WERI-Rb-1 (cell line): Measurements from ENCODE around the gene TMEM253.

Experiments
- DNase-seq: peaks from one replicate; pipeline ENCODE4 v3.0.0-alpha.2; 2020
- H3K27ac ChIP-seq: fragments of 250-450 bp; sonication (Bioruptor Pico); 2 replicates; pipeline ENCODE4 v1.5.1; 2020; ENCODE audit warnings: mild to moderate bottlenecking, moderate library complexity
- H3K27me3 ChIP-seq: fragments of 250-450 bp; sonication (Bioruptor Pico); 2 replicates; pipeline ENCODE4 v1.5.1; 2021; ENCODE audit warnings: mild to moderate bottlenecking, low read depth, moderate library complexity; ENCODE audit not compliant: insufficient read depth, severe bottlenecking
- H3K36me3 ChIP-seq: fragments of 250-450 bp; sonication (Bioruptor Pico); 2 replicates; pipeline ENCODE4 v1.5.1; 2020; ENCODE audit warnings: mild to moderate bottlenecking, moderate library complexity
- H3K4me3 ChIP-seq: 2 replicates; pipeline ENCODE4 v1.5.1; 2011; ENCODE audit warnings: low read depth, mild to moderate bottlenecking, control low read depth, low read length
- H3K9me3 ChIP-seq: fragments of 250-450 bp; sonication (Bioruptor Pico); 2 replicates; pipeline ENCODE4 v1.5.1; 2021; ENCODE audit warnings: mild to moderate bottlenecking, moderate library complexity; ENCODE audit not compliant: severe bottlenecking
- TF ChIP-seq, protein P1 (sequence below): IDR thresholded peaks from 2 replicates; pipeline ENCODE4 v1.5.1; 2011; ENCODE audit warnings: low read depth, mild to moderate bottlenecking, control low read depth, inconsistent platforms, low read length

The TMEM253 gene

DNA sequence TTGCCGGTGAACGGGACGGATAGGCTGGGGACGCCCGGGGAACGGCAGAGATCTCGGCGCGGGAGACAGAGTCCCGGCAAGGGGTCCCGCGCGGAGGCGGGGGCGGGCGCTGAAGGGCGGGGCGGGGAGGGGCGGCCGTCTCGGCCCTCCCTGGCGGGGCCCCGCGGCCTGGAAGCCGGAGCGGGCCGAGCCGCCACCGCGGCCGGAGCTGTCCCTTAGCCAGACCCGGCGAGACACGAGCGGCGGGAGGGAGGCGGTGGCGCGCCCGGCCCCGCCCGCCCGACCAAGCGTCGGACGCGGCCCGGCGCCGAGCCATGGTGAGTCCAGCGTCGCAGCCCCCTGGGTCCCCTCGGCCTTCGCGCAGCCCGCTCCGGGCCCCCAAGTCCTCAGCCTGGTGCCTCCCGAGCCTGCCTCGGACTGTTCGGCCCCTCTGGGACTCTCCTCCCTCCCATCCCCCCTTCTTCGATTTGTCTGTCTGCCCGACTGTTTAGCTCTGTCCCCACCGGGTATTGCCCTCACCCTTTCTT is 30.7 kb upstream of the TMEM253 start, which contains the start of gene ARHGEF40:
TSS of gene ARHGEF40 (plus strand) at position 222 of the 527 bp plus-strand sequence. CDS start at position 315, 93 bp downstream.
- H3K27me3 ChIP-seq = no peaks in the 10 kb centered on the region
- DNase-seq = peak; percentile 61
- peak within 1 kb of the TSS; percentile 74 for H3K4me3 ChIP-seq
- peaks cover 11% of the 10 kb centered on the region for H3K36me3 ChIP-seq
- H3K9me3 ChIP-seq = no peaks in the 10 kb centered on the region
- peak within 1 kb of the TSS; percentile 83 for H3K27ac ChIP-seq
- TF ChIP-seq, protein P1, sequence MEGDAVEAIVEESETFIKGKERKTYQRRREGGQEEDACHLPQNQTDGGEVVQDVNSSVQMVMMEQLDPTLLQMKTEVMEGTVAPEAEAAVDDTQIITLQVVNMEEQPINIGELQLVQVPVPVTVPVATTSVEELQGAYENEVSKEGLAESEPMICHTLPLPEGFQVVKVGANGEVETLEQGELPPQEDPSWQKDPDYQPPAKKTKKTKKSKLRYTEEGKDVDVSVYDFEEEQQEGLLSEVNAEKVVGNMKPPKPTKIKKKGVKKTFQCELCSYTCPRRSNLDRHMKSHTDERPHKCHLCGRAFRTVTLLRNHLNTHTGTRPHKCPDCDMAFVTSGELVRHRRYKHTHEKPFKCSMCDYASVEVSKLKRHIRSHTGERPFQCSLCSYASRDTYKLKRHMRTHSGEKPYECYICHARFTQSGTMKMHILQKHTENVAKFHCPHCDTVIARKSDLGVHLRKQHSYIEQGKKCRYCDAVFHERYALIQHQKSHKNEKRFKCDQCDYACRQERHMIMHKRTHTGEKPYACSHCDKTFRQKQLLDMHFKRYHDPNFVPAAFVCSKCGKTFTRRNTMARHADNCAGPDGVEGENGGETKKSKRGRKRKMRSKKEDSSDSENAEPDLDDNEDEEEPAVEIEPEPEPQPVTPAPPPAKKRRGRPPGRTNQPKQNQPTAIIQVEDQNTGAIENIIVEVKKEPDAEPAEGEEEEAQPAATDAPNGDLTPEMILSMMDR = no peak

DNA sequence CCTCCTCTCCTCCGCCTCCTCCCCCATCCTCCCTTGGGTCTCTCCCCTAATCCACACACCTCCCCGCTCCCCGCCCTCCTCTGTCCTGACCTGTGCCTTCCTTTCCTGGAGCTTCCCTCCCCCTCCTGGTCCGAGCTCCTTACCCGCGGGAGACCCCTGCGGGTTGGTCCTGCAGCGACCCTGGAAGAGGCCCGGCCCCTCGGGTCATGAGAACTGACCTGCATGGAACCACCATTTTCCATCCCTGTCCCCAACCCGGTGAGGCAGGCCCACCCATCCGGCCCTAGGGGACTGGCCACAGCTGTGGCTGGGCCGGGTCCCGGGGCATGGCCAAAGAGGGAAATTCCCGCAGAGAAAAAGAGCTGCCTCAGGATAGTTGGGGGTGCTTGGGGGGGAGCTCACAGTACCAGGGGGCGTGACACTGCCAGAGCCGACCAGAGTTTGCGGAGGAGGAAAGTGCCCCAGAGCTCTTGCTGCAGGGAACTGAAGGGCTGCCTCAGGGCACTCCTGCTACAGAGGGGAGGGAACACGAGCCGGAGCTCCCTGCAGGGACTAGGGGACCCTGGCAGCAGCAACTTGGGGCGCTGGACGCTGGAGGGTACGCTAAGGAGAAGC is 30.1 kb upstream of the TMEM253 start:
- H3K36me3 ChIP-seq = peaks cover 13% of the 10 kb centered on the region
- no peaks in the 10 kb centered on the region for H3K9me3 ChIP-seq
- peak overlapping the region; percentile 83 for H3K27ac ChIP-seq
- H3K27me3 ChIP-seq = no peaks in the 10 kb centered on the region
- peak overlapping the region; percentile 74 for H3K4me3 ChIP-seq
- TF ChIP-seq, protein P1 = no peak
- peak; percentile 75 for DNase-seq

DNA sequence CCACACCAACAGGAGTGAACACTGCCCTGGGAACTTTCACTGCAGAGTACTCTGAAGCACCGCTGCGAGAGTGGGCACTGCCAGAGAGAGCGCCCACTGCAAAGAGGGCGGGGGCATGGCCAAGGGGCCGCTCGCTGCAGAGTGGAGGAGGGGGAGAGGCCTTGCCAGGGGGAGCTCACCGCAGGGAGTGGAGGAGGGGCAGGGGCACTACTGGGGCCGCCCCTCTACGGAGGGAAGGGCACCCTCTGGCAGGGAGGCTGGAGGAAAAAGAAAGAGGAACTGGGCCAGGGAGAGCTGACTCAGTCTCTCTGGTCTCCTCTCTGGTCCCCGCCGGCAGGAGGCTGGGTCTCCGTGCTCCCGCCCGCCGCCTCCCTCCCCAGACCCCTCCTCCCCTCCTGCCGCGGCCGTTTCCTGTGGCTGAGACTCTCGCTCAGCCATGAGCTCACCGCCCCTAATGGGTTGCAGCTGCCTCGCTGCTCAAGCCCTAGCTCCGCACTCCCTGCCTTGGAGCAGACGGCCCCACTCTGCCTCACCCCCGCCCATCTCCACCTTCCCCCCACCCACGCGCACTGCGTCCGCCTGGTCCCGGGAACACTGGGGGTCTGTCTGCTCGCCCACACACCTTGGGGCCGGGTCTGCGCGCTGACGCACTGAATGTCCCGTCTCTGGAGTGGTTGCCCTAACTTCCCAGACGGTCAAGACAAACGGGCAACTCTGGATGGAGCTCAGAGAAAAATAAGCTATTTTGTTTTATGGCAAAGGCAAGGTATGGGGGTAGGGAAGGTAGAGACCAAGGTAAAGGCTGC is 29.4 kb upstream of the TMEM253 start:
- Histone ChIP-seq H3K36me3 (peaks cover 20% of the 10 kb centered on the region), H3K9me3 (no peaks in the 10 kb centered on the region), H3K27ac (peak overlapping the region; percentile 83), H3K4me3 (peak overlapping the region; percentile 74), H3K27me3 (no peaks in the 10 kb centered on the region)
- TF ChIP-seq, protein P1 = no peak
- DNase-seq = peak; percentile 88

DNA sequence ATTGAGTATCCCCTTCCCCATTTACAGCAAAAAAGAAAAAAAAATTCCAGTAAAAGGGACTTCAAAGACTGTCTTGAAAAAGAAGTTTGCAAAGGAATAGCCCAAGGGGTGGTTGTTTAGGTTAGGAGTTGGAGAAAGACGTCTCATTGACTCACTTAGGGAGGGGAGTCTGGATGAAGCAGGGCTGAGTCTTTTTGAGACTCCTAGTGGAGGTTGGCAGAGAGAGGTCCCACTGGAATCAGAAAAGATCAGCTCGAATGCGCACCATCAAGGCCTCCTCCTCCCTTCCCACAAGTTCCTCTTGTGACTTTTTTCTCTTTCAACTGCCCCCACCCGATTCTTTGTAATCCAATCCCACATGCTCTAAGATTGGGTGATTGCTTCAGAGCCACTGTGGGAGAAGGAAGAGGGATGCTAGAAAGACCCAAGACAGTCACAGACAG is 28.8 kb upstream of the TMEM253 start:
- peak overlapping the region; percentile 74 for H3K4me3 ChIP-seq
- TF ChIP-seq, protein P1 = no peak
- no peaks in the 10 kb centered on the region for H3K9me3 ChIP-seq
- peaks cover 25% of the 10 kb centered on the region for H3K36me3 ChIP-seq
- no peaks in the 10 kb centered on the region for H3K27me3 ChIP-seq
- no peak for DNase-seq
- H3K27ac ChIP-seq = peak overlapping the region; percentile 83; the same call in 1 of the 2 replicates

DNA sequence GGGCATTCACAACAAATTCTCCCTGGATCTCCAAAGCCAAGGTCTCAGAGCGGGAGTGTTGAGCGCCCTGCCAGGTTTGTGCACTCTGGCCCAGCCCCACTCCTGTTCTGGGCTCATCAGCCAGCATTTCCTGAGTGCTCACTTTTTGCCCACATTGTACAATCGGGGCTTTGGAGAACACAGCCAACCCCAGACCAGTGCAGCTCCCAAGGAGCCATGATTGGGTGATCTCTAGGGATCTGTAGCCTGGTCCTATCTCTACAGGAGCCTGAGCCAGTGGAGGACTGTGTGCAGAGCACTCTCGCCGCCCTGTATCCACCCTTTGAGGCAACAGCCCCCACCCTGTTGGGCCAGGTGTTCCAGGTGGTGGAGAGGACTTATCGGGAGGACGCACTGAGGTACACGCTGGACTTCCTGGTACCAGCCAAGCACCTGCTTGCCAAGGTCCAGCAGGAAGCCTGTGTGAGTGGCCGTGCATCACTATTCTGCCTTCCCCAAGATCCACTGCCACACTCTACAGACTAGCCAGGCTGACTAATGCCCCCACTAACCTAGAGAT is 28.0 kb upstream of the TMEM253 start:
- no peak overlapping the region for H3K27ac ChIP-seq
- no peaks in the 10 kb centered on the region for H3K27me3 ChIP-seq
- no peak for DNase-seq
- TF ChIP-seq, protein P1 = no peak
- H3K4me3 ChIP-seq = no peak overlapping the region
- H3K36me3 ChIP-seq = peaks cover 25% of the 10 kb centered on the region
- H3K9me3 ChIP-seq = no peaks in the 10 kb centered on the region
